IPS-18c (cell line): ENCODE results near the gene SPATA3.
"Not testable (repeated sequence)": the region's sequence is repeated elsewhere in the genome, so short reads cannot be mapped to it uniquely, and the experiment has no call there.

Experiments
- H3K4me3 ChIP-seq: 2 replicates; pipeline ENCODE4 v1.7.0; 2013; ENCODE audit warnings: low read depth, mild to moderate bottlenecking, low read length, moderate library complexity; ENCODE audit not compliant: insufficient read depth
- H3K9me3 ChIP-seq: one replicate; pipeline ENCODE4 v1.6.1; 2013; ENCODE audit warnings: mild to moderate bottlenecking, low read length, moderate library complexity; ENCODE audit not compliant: control insufficient read depth, insufficient read depth

SPATA3 gene

GRCh38 chr2:231009236-231009919, 13.5 kb downstream of the SPATA3 start:
- no peak overlapping the region for H3K4me3 ChIP-seq

GRCh38 chr2:231010201-231010730, 14.3 kb downstream of the SPATA3 start:
- Histone ChIP-seq H3K4me3 (no peak overlapping the region), H3K9me3 (no peaks in the 10 kb centered on the region)

More at GRCh38 chr2:231009236-231009919, 13.5 kb downstream of the SPATA3 start:
- H3K9me3 ChIP-seq: no peaks in the 10 kb centered on the region

DNA sequence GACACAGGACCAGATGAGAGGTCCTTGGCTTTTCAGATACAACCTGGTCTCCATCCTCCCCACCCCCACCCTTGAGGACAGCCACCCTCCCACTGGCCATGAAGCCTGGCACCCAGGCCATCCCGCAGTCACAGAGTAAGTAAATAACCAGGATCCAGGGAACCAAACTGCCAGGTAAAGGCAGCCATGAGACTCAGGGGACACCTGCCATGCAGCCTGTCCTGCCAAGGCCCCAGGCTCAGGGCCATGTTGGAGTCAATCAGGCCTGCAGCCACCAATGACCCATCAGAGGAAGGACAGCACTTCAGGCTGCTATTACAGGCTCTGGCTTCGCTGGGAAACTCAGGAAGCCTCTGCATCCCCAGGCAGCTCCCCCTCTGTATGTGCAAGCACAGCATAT, 15.6 kb downstream of the SPATA3 start:
- no peak overlapping the region for H3K4me3 ChIP-seq
- H3K9me3 ChIP-seq: no peaks in the 10 kb centered on the region

GRCh38 chr2:231012463-231012862, 16.5 kb downstream of the SPATA3 start:
- Histone ChIP-seq H3K9me3 (no peaks in the 10 kb centered on the region), H3K4me3 (no peak overlapping the region)

DNA sequence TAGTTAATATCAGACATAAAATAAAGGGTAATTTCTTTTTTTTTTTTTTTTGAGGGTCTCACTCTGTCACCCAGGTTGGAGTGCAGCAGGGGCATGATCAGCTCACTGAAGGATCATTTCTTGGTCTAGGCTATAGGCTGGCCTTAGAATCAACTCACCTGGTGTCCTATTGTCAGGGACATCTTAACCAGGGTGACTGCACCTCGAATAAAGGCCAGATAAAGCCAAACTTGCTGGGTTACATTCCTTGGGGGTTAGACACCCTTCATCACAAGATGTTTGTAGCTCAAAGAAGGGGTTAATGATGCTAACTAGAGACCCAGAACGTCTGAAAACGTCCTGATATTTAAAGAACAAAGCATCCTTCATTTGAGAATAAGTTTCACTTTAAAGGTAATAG, 17.9 kb downstream of the SPATA3 start:
- Histone ChIP-seq H3K9me3 (no peaks in the 10 kb centered on the region), H3K4me3 (no peak overlapping the region)

DNA sequence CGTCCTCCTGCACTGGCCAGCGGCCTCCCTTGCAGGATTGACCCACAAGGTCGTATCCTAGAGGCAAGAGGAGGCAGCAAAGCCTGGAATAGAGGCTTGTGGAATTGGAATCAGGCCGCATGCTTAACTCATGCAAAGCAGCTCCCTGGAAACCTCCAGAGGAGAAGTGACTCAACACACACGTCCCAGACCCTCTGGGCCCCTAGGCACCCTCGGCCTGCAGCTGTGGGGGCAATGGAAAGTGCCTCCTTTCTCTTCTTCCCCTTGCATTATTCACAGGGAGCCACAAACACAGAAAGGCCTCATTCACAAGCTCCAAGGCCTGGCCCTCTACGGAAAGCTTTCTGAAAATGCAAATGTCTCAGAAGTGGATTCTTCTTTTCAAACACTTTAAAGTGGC, 19.6 kb downstream of the SPATA3 start:
- no peak overlapping the region for H3K4me3 ChIP-seq

DNA sequence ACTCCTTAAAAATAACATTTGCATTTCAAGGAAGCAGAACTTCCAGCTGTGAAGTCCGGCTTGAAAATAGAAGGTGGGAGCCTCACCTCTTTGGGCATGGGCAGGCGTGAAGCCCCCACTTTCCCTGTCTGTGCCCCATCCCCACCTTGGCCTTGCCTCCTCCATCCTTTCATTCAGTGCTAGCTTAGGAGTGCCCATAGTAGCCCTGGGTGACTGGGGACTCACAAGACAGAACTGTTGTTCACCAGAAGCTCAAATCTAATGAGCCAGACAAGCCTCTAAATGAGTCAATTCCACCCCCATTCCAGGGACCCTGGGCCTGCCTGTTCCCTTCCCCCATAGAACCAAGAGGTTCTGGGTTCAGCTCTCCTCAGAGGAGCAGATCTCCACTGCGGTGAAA, 20.0 kb downstream of the SPATA3 start:
- Histone ChIP-seq H3K4me3 (no peak overlapping the region), H3K9me3 (no peaks in the 10 kb centered on the region)

More for the DNA sequence above, 19.6 kb downstream of the SPATA3 start:
- no peaks in the 10 kb centered on the region for H3K9me3 ChIP-seq

GRCh38 chr2:231016566-231017230, 20.8 kb downstream of the SPATA3 start:
- no peak overlapping the region for H3K4me3 ChIP-seq

GRCh38 chr2:231017231-231017598, 21.3 kb downstream of the SPATA3 start:
- Histone ChIP-seq H3K4me3 (no peak overlapping the region), H3K9me3 (no peaks in the 10 kb centered on the region)

More at GRCh38 chr2:231016566-231017230, 20.8 kb downstream of the SPATA3 start:
- H3K9me3 ChIP-seq: no peaks in the 10 kb centered on the region

DNA sequence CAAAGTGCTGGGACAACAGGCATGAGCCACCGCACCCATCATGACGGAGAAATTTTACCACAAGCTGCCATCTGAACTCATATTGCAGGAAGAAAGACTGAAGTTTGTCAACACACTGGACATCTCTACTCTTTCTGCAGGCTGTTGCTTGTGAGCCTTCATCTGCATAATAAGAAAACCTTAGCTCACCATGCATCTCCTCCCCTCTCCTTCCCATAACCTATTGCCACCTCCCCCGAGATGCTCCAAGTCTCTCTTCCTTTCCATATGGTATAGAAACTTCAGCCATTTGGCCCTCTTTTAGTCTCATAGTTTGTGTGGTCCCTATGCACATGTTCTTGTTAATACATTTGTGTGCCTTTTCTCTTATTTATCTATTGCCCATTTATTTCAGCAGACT, 22.3 kb downstream of the SPATA3 start:
- Histone ChIP-seq H3K9me3 (no peaks in the 10 kb centered on the region), H3K4me3 (no peak overlapping the region)

DNA sequence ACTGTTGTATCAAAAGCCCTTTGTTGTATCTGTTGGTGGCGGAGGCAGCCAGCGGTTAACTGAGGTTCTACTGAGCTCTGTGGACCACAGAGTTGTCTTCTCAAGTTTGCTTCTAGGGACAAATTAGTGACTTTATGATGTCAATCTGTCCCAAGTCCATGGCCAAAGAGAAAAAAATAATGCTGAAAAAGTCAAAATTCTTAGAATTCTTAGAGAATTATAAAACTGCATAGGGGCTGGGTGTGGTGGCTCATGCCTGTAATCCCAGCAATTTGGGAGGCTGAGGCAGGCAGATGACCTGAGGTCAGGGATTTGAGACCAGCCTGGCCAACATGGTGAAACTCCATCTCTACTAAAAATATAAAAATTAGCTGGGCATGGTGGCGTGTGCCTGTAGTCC, 29.1 kb downstream of the SPATA3 start:
- not testable (repeated sequence) for H3K4me3 ChIP-seq, H3K9me3 ChIP-seq

DNA sequence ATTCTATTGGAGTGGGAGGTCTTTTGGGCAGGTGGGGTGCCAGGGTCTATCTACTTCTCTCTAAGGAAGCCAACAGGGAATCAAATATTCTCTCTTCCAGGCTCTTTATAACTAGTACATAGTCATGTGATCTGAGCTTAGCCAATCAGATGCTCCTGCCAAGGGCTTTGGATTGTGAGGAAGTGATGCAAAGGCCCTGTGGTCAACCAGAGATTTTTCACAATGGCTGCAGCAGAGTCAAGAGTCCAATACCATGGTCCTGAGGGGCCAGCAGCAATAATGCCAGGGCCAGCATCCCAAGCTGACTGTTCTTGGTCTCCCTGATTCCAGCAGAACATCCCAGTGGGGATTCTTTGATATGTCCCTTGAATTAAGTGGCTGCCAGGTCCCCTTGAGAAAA, 33.0 kb downstream of the SPATA3 start:
- no peak overlapping the region for H3K4me3 ChIP-seq
- H3K9me3 ChIP-seq: no peaks in the 10 kb centered on the region

- H3K9me3 ChIP-seq: no peaks in the 10 kb centered on the region
- H3K4me3 ChIP-seq: no peak overlapping the region
Observed at GRCh38 chr2:231029563-231029962, 33.6 kb downstream of the SPATA3 start.

- Histone ChIP-seq H3K4me3 (no peak overlapping the region), H3K9me3 (no peaks in the 10 kb centered on the region)
Observed at GRCh38 chr2:231030725-231031124, 34.8 kb downstream of the SPATA3 start.

DNA sequence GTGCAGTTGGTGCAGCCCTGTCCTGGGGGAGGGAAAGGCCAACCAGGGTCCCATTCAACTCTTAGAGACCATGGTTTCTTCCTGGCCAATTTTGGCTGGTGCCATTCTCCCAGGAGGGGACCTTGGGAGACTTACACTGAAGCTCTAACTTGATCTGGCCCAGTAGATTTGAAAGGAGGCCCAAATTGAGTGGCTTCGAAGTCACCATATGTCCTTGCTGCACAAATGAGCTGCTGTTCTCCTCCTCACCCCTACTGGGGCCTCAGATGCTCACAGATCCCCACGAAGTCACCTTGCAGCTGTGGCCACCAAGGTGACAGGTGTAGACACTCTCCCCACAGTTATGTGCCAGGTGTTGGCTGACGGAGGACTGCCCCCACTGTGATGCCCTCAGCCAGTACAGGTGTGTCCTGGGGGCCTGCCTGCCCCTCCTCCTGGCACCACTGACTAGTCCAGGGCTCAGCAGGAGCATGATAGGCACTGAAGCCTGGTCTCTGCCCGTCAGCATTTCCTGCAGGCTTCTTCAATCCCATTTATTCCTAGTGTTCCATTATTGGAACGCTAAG, 36.7 kb downstream of the SPATA3 start:
- no peaks in the 10 kb centered on the region for H3K9me3 ChIP-seq
- H3K4me3 ChIP-seq: no peak overlapping the region

GRCh38 chr2:231033147-231034132, 37.5 kb downstream of the SPATA3 start:
- H3K9me3 ChIP-seq: no peaks in the 10 kb centered on the region

DNA sequence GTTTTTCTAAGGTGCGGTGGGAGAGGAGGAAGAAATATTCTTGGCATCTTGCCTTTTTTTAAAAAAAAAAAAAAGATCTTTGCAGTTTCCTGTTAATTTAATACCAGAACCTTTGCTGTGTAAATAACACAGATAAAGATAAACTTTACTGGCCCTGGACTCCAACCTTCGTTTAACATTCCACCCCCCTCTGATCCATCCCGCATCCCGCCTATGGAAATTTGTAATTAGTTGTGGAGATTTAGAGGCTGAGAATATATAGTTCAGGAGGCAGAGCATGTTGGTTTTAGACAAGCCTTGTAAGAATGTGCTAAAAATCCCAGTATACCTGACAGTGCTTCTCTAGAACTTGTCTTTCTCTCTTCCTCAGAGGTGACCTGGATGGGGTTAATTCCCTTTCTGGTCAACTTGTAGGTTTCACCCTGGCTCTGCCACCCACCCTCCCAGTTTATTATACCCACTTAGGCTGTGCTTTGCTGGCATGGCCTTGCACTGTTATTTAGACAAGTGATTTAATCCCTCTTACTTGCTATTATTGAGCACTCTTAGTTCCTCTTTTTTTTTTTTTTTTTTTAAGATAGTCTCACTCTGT, 38.5 kb downstream of the SPATA3 start:
- Histone ChIP-seq H3K9me3 (no peaks in the 10 kb centered on the region), H3K4me3 (no peak overlapping the region)

More at GRCh38 chr2:231033147-231034132, 37.5 kb downstream of the SPATA3 start:
- no peak overlapping the region for H3K4me3 ChIP-seq
